ENCODE measurements around the gene CCDC32. TPM values are rescaled to one million over a fixed set of nuclear protein-coding genes. Genes with fewer than 3 reads are reported as not detected.

CCDC32 gene, protein sequence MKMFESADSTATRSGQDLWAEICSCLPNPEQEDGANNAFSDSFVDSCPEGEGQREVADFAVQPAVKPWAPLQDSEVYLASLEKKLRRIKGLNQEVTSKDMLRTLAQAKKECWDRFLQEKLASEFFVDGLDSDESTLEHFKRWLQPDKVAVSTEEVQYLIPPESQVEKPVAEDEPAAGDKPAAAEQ
- total RNA-seq, result 10 to 100 TPM; 27.5 to 32.0 TPM

DNA sequence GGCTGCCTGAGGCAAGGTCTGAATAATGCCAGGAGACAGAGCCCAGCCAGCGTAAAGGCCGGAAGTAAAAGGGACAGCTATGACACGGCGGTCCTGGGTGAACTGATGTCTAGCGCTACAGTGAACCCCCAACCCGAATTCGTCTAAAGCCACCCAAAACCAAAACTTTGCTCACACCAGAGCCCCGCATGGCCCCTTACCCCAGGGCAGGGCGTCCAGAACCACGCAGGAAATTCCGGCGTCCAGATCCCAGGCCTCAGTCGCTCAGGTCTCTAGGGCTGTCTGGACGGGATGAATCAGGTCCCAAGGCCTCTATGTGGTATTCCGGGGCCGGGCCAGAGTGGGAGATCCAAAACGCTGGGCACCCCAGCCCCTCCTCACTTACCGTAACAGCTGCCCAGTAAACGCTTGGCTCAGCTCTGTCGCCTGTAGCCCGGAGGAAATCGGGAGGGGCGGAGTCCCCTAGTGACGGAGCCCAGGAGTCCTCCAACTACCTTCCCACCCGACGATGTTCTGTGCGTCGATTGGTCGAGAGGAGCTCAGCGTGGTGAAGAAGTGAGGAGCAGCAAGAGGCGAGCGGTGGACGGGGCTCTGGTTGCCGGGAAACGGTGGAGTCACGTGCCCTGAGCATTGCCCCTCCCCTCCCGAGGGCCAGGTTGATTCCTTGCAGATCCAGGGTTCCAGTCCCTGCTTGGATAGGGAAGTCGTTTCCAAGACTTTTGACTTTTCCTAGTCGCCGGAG is at the start of gene CCDC32:
Gene CCDC32 (minus strand): TSS at position 452 of the 742 bp plus-strand sequence. CDS start 2,027 bp downstream, outside the sequence.
- no peaks in the 10 kb centered on the region for H3K27me3 ChIP-seq
- peak within 1 kb of the TSS; percentile 90 for H3K27ac ChIP-seq
- H3K9ac ChIP-seq (ENCODE audit: low read depth in 2 of 2, low read length in 2 of 2), result peak within 1 kb of the TSS; percentile 94 to 100
- H3K4me3 ChIP-seq, result peak within 1 kb of the TSS; percentile 93
- no peaks in the 10 kb centered on the region for H3K4me1 ChIP-seq
- DNase-seq, result peak; percentile 99
- intact Hi-C loops (cut with DNase I), result no loop called here
- H3K9me3 ChIP-seq, result no peaks in the 10 kb centered on the region
- H3K36me3 ChIP-seq, result no peaks in the 10 kb centered on the region
- TF ChIP-seq, protein P1, sequence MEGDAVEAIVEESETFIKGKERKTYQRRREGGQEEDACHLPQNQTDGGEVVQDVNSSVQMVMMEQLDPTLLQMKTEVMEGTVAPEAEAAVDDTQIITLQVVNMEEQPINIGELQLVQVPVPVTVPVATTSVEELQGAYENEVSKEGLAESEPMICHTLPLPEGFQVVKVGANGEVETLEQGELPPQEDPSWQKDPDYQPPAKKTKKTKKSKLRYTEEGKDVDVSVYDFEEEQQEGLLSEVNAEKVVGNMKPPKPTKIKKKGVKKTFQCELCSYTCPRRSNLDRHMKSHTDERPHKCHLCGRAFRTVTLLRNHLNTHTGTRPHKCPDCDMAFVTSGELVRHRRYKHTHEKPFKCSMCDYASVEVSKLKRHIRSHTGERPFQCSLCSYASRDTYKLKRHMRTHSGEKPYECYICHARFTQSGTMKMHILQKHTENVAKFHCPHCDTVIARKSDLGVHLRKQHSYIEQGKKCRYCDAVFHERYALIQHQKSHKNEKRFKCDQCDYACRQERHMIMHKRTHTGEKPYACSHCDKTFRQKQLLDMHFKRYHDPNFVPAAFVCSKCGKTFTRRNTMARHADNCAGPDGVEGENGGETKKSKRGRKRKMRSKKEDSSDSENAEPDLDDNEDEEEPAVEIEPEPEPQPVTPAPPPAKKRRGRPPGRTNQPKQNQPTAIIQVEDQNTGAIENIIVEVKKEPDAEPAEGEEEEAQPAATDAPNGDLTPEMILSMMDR (IDR thresholded peaks at IDR 0.05), result no peak

DNA sequence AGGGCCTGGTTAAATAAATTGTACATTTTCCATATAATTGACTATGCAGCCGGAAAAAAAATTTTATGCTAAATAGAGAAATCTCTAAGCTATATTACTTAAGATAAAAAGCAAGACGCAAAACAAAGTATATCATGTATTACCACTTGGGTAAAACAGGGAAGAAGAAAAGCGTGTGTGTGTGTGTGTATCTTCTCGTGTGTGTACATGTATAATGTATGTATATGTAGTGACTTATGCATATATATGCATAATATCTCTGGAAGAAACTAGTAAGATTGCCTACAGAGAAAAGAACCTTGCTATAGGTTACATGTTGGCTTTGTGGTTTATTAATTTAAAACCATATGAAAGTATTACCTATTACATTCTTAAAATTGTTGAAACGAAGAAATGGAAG is 48.2 kb upstream of the CCDC32 start:
- intact Hi-C loops (cut with DNase I), result no loop called here
- H3K36me3 ChIP-seq, result no peaks in the 10 kb centered on the region
- no peak for DNase-seq
- no peak overlapping the region for H3K9ac ChIP-seq (ENCODE audit: low read depth in 2 of 2, low read length in 2 of 2)
- no peaks in the 10 kb centered on the region for H3K27me3 ChIP-seq
- TF ChIP-seq, protein P1 (IDR thresholded peaks at IDR 0.05), result no peak
- H3K4me3 ChIP-seq, result no peak overlapping the region
- no peaks in the 10 kb centered on the region for H3K9me3 ChIP-seq
- no peaks in the 10 kb centered on the region for H3K4me1 ChIP-seq
- H3K27ac ChIP-seq, result no peak overlapping the region

DNA sequence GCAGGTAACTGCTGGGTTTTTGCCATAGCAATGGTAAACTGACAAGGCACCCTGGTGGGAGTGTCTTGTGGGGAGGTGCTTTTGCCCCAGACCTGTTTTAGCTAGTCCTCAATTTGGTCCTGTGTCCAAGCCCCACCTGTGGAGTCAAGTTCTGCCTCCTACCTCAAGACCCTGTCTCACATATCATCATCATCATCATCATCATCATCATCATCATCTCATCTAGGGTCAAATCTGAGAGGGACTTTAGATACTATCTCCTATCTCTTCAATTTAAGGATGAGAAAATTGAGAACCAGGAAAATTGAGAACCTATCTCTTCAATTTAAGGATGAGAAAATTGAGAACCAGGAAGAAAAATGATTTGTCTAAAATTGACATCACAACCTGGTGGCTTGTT is 39.1 kb upstream of the CCDC32 start:
- Histone ChIP-seq H3K4me3 (no peak overlapping the region), H3K27ac (no peak overlapping the region), H3K9ac (ENCODE audit: low read depth in 2 of 2, low read length in 2 of 2) (no peak overlapping the region), H3K27me3 (no peaks in the 10 kb centered on the region), H3K9me3 (no peaks in the 10 kb centered on the region), H3K36me3 (no peaks in the 10 kb centered on the region), H3K4me1 (no peaks in the 10 kb centered on the region)
- TF ChIP-seq, protein P1 (IDR thresholded peaks at IDR 0.05), result no peak
- no peak for DNase-seq
- intact Hi-C loops (cut with DNase I), result no loop called here

DNA sequence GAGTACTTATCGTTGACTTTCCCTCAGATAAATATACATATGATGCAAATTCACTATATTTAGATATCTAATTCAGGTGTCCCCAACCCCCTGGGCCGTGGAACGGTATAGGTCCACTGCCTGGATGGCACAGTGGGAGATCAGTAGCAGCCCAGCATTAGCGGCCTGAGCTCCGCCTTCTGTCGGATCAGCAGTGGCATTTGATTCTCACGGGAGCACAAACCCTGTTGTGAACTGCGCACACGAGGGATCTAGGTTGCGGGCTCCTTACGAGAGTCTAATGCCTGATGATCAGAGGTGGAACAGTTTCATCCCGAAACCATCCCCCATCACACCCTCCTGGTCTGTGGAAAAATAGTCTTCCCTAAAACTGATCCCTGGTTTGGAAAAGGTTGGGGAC is 36.1 kb upstream of the CCDC32 start:
- no peak overlapping the region for H3K9ac ChIP-seq (ENCODE audit: low read depth in 2 of 2, low read length in 2 of 2)
- H3K4me3 ChIP-seq, result no peak overlapping the region
- intact Hi-C loops (cut with DNase I), result no loop called here
- no peaks in the 10 kb centered on the region for H3K9me3 ChIP-seq
- H3K27me3 ChIP-seq, result no peaks in the 10 kb centered on the region
- no peaks in the 10 kb centered on the region for H3K36me3 ChIP-seq
- TF ChIP-seq, protein P1 (IDR thresholded peaks at IDR 0.05), result no peak
- no peak for DNase-seq
- H3K27ac ChIP-seq, result no peak overlapping the region
- no peaks in the 10 kb centered on the region for H3K4me1 ChIP-seq

DNA sequence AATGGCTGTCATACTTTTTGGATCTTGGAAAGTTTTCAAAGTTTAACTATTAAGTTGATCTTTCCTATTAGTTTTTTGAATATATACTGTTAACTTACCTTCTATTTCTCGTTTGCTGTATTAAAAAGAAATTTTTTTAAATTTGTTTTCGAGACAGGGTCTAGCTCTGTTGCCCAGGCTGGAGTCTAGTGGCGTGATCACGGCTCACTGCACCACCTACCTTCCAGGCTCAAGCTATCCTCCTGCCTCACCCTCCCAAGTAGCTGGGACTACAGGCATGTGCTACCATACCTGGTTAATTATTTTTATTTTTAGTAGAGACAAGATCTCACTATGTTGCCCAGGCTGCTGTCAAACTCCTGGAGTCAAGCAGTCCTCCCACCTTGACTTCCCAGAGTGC is 33.8 kb upstream of the CCDC32 start:
- H3K4me3 ChIP-seq, result no peak overlapping the region
- no peak overlapping the region for H3K9ac ChIP-seq (ENCODE audit: low read depth in 2 of 2, low read length in 2 of 2)
- no peaks in the 10 kb centered on the region for H3K36me3 ChIP-seq
- no peaks in the 10 kb centered on the region for H3K27me3 ChIP-seq
- no peak overlapping the region for H3K27ac ChIP-seq
- no peaks in the 10 kb centered on the region for H3K4me1 ChIP-seq
- no peaks in the 10 kb centered on the region for H3K9me3 ChIP-seq
- intact Hi-C loops (cut with DNase I), result no loop called here
- DNase-seq, result no peak
- TF ChIP-seq, protein P1 (IDR thresholded peaks at IDR 0.05), result no peak

Data from colonic mucosa (tissue), 4 donors.